ENCODE results near the gene MS4A7.
"Not testable (repeated sequence)": the region's sequence is repeated elsewhere in the genome, so short reads cannot be mapped to it uniquely, and the experiment has no call there.

The MS4A7 gene, protein sequence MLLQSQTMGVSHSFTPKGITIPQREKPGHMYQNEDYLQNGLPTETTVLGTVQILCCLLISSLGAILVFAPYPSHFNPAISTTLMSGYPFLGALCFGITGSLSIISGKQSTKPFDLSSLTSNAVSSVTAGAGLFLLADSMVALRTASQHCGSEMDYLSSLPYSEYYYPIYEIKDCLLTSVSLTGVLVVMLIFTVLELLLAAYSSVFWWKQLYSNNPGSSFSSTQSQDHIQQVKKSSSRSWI

DNA sequence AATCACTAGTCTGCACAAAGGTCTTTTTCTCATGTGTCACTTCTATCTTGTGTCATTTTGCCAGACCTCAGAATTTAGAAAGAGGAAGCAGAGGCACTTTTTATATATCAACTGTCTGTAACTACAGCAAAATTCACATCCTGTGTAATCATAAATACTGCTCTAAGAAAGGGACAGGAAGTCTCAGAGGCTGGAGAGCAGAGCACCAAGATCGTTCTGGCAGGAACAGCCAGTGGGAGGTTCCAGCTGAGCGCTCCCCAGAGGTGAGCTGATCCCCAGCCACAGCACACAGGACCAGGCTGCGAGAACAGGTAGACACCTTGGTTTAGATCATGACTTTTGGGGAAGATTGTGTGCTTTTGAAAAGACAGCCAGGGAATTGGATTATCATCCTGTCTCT, at the start of gene MS4A7:
MS4A7 (plus strand) TSS at position 179 of the 400 bp plus-strand sequence. CDS start 4,610 bp downstream, outside the sequence.
- no peak for DNase-seq

DNA sequence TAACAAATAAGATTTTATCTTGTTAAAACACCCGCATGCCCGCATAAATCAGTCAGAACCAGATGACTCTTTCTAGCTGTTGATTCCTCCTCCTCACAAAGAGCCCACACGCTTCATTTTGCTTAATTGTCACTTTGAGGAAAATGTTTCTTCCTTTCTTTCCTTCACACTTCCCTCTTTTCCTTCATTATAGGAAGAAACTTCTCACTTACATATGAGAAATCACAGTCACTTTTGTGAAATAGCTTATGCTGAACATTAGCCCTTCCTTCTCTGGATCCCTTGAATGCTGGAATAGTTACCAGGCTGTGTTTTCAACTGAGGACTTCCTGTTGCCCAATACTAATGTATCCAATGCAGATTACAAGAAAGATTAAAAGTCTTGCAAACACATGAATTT, 45.5 kb upstream of the MS4A7 start:
- DNase-seq = no peak

DNA sequence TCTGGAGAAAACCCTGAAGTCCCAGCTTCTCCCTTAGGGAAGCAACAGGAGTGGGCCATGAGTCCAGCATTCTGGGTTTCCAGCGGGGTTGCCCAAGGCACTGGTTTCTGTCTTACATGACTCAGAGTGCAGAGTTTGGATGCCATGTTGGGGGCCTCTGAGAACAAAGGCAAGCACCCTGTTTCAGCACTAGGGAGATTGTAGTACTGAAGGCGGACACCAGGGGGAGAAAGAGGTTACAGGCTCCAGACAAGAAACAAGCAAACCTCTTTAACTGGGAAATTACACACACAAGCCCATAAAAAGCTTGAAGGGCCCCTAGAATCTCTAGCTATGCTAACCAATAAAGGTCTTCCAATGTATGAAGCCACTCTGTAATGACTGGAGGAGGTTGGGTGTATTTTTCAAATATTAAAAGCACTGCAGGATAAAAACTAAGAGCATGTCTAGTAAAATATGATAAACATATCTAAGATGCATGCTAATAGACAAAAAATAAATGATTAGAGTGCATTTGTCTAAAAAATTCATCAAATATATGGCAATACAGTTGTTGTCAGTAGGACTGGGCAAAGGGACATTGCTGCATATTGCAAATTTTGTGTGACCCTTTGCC, 44.2 kb upstream of the MS4A7 start:
- peak; percentile 13 to 36 for DNase-seq

DNA sequence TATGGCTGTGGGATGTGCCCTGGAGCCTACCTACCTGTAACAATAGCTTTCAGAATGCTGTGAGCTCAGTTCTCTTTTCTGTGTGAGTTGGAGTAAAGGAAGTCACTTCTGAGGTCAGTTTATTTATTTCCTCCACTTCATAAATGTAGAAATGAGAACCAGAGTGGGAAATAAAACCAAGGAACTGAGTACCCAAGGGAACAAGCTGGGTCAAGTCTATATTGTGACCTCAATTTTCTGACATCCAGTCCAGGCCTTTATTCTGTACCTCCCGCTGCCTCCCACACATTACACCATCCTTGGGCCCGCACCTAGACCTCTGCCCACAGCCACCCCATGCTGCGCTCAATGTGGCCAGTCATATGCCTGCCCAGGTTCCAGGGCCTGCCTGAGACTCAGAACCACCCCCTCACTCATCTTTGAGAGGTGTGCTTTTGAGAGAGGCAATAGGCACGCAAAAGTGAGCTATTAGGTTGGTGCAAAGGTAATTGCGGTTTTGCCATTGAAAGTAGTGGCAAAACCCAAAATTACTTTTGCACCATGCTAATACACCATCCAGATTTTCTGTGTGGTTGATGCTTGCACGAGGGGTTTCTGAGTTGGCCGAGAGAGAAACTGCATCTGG, 41.5 kb upstream of the MS4A7 start:
- DNase-seq = no peak

DNA sequence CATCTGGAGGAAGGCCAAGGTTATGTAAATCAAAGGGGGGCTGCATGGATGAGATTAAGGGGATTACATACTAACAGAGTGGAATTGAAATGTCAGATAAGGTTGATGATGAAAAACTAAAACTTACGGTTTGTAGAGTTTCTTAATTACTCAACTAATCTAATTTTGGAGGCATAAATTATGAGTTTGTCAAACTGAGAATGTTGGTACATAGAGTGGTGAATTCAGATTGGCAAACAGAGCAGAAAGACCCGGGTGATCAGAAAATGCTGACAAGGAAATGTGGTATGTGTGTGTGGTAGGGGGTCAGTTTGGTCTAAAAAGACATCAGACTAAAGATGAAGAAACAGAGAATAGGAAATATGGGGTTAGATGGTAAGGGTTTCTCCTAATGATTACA, 40.3 kb upstream of the MS4A7 start:
- no peak for DNase-seq

DNA sequence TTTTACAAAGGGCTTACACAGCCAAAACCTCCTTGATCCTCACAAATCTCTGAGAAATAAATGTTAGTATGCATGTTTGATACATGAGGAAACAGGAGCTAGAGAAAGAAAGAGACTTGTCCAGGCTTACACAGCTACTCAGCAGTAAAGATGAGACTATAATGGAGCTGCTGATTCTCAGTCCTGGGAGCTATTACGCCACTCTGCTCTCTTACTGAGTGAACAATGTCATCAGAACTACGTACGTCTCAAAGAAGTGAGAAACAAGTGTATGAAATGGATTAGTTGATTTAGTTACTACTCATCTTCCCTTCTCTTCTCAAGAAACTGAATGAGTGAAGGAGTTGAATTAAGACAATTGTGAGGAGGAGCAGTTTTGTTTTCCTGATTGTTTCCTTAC, 39.0 kb upstream of the MS4A7 start:
- DNase-seq = no peak

DNA sequence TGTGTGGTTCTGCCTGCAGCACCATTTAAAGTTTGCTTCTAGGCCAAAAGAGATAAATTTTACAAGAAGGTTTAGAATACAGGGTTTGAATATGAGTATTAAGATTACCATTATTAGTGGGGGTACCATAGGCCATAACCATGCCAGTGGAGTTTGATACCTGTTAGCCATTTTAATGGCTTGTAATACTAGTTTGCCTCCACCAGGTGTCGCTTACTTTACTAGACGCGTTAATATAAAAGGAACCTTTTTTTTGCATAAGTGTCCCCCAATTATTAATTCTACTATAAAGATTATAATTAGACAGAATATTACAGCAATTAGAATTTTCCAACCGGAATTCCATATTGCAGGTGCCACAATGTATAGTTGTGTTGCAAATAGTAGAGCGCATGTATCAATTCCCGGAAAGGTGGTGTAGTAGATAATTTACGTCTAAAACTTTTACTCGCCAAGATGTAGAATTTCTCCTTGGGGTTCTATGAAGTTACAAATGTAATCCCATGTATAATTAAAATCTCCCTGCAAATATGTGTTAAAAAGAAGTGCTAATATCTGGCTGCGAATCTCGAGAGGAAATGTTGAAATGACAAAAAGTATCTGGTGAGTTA, 35.1 kb upstream of the MS4A7 start:
- no peak for DNase-seq

DNA sequence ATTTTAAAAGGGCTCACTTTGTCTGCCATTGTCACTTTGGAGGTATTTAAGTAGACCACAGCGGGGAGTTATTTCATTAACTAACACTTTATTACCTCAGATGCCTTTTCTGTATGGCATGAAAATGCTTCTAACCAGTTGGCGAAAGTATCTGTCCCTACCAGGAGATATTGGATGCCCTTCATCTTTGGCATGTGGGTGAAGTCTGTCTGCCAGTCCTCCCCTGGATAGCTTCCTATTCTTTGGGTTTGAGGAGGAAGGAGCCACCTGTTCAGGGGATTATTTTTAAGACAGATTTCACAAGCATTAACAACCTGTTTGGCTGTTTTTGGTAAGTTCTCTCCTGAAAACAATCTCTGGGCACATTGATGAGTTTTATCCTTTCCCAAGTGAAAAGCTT, 34.2 kb upstream of the MS4A7 start:
- DNase-seq = no peak

DNA sequence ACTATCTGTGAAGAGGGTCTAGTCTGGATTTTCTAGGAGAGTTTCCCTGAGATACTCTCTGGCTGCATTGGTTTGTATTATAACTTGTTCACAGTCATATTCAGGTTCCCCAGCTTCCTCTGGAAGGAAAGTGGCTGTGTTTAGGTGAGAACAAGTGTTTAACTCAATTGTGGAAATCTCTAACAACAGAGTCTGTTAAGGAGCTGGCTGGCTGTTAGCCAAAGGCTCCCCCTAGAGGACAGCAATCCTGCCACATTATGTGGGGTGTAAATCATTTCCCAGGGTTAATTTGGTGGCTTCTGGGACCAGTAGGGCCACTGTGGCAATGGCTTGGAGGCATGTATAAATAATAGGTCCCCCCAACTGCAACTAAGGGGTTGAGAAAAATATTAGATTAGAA, 32.8 kb upstream of the MS4A7 start:
- peak in 1 of 2 experiments; percentile 3 for DNase-seq

DNA sequence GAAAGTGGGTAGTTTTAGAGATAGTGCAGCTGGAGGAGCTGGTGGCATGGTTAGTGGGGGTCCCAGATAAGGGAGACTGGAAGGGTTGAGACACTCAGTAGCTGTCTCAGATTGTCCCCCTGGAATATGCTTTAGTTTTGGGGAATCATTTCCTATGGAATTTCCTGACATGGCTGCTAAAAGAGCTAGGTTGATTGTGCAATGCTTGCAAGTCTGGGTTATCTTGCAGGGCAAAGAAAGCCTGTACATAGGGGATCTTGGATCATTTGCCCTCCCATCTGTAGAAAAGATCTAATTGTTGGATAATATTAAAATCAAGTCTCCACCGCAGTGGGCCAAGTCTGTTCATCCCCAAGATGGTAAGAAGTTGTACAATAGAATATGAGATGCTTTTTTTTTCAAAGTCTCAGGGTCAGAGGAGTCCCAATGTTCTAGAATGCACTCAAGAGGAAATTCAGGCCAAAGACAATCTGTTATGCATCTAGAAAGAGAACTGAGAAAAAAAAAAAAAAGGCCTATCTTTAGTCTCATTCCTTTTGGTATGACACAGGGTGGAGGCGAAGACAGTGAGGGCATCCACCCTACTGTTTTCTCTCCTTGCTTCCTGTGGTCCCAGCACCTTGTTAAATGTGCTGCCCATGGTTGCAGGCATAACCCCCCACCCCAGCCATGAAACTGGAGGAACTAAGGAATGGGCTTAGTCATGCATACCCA, 31.1 kb upstream of the MS4A7 start:
- no peak for DNase-seq

DNA sequence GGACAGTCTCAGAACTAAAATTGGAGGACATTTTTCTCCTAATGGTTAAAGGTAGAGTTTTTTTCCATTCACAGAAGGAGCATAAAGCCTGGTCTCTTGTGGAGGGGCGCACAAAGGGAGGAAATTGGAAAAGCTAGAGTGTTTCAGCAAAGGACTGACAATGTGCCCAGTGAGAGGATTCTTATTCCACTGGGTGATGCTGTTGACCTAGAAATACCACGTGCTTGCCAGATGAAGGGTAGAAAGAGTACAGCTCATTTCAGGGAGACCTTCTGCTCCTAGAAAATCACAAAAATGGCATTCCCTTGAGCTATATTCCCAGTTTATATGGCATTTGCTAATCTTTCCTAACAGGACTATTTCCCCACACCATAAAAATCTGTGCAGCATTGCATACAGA, 30.2 kb upstream of the MS4A7 start:
- peak in 1 of 2 experiments; percentile 3 for DNase-seq

DNA sequence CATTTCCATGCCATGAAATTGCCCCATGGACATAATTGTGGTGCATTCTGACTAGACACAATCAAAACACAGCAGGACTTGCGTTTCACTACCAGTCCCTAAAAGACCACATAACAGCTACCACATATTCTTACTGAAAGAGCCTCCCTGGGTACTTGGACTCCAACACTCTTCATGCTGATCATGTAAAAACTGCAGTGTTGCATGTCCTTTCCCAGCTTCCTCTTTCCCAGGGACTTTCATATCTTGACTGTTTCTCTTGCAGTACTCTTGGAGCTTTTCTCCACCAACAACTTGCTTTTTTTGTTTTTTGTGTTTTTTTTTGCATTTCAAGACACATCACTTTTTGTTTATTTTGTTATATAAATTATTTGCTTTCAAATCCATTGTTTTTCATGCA, 28.3 kb upstream of the MS4A7 start:
- no peak for DNase-seq

DNA sequence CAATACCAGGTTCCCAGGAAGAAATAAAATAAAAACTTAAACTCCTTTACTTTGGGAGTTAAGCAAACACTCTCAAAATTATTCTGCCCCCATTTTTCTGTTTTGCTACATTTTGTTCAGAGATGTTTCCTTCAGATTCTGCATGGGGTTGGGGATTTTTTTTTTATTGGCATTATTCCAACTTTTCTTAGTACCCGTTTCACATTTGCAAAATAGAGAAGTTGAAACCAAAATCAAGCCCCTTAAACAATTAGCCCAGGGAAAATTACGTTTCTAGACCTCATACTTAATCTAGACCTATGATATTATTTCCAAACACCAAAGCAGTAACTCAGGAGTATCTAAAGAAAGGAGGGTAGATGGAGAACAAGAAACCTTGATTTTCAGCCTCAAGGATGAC, 20.6 kb upstream of the MS4A7 start:
- DNase-seq = no peak

DNA sequence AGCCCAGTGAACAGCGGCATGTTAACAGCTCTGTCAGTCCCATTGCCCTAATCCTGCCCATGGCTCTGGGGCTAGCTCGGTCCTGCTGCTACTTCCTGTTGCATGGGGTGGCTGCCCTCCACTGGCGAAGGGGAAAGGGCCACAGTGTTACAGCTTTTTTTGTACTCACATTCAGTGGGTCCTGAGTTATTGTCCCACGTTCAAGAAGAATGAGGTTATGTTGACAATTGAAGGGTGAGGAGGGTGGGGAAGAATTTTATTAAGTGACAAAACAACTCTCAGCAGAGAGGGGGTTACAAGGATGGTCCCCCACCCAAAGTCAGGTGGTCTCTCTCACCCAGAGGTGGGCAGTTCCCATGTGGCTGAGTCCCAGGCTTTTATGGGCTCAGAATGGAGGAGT, 17.7 kb upstream of the MS4A7 start:
- no peak for DNase-seq

DNA sequence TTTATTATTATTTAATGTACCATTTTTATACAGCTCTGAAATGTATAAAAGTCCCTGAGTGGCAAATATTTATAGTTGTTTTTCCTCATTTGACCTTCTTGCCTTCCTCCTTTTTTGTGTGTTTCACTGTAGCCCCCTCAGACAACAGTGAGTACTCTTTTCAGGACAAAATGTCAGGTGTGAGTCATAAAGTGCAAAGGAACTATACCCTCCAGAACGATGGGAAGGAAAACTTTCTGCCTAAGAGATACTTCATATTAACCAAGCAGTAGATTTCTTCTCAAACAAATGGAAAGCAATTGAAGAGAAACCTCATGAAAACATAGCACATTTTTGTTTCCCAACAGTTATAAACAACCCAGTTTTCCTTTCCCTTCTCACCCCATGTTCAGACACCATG, 16.1 kb upstream of the MS4A7 start:
- DNase-seq = no peak

DNA sequence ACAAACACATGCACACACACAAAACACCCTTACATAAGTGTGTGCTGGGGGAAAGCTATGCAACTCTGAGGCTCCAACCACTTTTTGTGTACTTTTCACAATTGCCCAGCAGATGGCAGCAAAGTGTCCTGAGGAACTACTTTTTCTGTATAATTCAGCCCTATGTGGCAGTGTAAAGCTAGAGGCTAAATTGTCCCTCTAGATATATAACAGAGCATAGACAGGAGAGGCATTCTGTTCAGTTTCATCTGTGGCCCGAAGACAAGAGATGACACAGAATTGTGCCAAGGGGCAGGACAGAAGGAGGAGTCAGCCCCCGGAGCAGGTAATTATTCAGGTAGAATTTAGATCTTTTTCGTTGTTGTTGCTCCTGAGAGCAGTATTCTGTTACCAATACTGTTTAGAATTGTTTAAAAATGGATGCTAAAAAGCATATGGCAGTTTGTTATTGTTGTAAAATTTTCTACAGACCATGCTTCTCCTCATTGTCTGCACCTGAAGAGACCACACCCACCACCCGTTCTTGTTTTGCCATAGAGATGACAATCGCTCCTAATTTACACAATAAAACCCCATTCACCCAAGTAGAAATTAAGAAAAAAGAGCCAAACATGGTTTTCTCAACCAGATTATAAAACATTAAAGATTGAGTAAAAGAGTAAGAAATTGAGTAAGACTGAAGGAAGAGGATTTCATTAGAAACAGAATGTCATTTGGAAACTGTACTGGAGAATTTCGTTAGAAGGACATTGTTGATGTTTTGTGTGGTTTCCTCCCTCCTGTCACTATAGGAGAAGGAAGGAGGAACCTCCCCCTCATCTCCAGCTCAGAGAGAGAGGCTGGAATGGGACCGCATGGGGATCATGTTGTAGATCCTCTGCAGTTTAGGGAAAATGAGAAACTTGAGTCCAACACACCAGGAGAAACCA, 14.5 kb upstream of the MS4A7 start:
- peak; percentile 18 to 68 for DNase-seq

DNA sequence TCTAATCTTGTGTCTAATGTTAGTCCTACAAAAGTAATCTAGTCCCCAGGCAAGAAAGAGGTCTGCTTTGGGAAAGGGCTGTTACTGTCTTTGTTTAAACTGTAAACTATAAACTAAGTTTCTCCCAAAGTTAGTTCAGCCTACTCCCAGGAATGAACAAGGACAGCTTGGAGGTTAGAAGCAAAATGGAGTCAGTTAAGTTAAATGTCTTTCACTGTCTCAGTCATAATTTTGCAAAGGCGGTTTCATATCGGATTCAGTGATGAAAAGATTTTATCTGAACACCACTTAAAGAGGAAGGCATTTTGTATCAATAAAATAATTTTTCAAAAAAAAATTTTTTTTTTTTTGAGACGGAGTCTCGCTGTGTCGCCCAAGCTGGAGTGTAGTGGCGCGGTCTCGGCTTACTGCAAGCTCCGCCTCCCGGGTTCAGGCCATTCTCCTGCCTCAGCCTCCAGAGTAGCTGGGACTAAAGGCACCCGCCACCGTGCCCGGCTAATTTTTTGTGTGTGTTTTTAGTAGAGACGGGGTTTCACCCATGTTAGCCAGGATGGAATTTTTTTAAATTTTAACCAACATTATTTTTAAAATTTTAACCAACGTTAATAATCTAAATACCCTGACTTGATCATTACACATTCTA, 11.9 kb upstream of the MS4A7 start:
- not testable (repeated sequence) for DNase-seq

DNA sequence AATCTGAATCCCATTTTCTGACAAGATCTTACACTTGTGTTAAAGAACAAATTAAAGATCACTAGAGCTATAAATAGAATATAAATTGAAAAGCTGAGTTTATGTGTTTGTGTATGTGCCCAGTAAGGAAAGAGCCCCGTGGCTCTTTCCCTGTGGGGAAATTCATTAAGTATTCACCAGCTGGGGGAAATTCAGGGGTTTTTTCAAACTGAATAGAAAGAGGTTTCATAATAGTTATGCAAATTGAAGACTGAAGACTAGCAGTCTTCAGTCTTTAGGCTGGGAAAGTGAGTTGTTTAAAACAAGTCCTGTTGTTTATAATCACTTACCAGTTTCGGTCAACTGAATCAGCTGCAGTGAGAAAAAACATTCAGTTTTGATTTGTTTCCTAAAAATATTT, 11.3 kb upstream of the MS4A7 start:
- no peak for DNase-seq

DNA sequence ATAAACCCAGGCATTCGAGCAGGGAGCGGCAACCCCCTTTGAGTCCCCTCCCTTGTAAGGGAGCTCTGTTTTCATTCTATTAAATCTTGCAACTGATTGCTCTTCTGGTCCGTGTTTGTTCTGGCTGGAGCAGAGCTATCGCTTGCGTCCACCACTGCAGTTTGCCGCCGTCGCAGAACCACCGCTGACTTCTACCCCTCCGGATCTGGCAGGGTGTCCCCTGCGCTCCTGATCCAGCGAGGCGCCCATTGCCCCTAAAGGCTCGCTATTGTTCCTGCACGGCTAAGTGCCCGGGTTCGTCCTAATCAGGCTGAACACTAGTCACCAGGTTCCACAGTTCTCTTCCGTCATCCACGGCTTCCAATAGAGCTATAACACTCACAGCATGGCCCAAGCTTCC, 10.4 kb upstream of the MS4A7 start:
- no peak for DNase-seq

DNA sequence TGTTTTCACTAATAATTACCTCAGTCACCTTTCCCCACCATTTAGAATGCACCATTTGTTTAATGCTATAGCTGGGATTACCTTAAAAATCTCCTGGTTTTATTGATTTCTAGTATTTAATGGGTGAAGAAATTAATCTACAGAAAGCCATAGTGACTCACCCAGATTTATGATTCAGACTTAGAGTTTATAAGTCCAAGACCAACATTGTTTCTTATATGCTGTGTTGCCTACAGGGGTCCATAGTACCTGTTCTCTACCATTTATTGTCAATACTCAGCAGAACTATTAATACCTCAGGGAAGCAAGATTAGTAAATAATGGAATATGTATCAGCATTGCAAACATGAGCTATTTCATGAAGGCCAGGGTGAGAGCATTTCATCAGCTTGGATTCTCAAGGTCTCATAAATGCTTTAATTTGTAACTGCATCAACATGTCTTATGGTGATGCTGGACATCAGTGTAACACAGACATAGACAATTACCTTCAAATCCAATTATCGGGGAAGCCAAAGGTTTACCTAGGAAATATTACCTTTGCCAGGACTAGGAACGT, 8.0 kb upstream of the MS4A7 start:
- no peak for DNase-seq

DNA sequence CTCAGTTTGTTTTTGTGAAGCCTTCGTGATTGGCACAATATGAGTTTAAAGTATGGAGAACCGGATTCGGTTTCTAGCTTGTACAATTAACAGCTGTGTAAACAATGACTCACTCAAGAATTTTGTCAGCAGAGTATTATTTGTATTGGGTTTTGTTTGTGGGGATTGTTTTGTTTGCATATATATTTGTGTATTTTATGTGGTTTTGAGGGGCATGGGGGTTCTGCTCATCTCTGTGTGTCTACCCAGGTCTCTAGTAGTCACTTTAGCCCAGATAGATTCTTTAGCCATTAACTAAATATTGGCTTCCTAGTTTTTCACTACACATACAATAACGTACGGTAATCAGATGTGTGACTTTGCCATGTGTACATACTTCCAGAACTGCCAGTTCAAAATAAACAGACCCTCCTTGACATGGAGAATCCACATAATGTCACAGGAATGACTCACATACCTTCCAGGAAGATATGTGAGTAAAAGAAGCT, 7.5 kb upstream of the MS4A7 start:
- peak; percentile 28 to 85 for DNase-seq

All from NCI-H1930 (cell line).